ENCODE results near the gene AGAP1.

The AGAP1 gene

GRCh38 chr2:235834781-235835180 is 340.9 kb downstream of the AGAP1 start:
- peak; percentile 17 for DNase-seq

GRCh38 chr2:235835810-235836209 is 342.0 kb downstream of the AGAP1 start:
- no peak for DNase-seq

GRCh38 chr2:235836491-235836911 is 342.7 kb downstream of the AGAP1 start:
- no peak for DNase-seq

DNA sequence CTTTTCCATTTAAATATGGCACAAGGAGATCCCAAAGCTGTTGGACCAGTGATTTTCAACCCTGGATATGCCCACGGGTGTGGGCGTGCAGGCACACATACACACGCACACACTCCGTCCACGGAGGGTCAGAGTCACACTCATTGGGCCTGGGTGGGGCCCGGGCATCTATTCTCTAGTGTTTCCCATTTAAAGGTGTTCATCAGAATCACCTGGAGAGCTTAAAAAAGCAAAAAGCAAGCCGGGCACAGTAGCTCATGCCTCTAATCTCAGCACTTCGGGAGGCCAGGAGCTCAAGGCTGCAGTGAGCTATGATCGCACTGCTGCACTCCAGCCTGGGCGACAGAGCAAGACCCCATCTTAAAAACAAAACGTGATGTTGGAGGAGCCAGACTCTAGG is 345.4 kb downstream of the AGAP1 start:
- peak; percentile 10 for DNase-seq

DNA sequence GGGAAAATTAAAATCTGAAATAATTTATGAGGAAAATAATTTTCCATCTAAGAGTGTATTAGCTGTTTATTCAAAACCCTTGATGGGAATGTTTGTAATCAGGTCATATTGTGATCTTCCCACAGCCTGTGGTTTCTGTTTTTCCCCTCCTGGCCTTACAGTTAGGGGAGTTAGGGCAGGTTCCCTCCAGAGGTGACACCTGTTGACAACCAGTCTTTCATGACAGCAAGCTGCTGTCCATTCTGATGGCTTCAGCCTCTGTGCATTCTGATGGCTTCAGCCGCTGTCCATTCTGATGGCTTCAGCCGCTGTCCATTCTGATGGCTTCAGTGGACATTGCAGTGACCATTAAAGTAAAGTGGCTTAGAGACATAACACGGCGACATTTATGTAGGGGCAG is 346.1 kb downstream of the AGAP1 start:
- DNase-seq: no peak

- DNase-seq: peak; percentile 49
These were observed 348.0 kb downstream of the AGAP1 start for GRCh38 chr2:235841863-235842262.

- DNase-seq: peak; percentile 46
These were observed 349.1 kb downstream of the AGAP1 start for GRCh38 chr2:235842941-235843340.

DNA sequence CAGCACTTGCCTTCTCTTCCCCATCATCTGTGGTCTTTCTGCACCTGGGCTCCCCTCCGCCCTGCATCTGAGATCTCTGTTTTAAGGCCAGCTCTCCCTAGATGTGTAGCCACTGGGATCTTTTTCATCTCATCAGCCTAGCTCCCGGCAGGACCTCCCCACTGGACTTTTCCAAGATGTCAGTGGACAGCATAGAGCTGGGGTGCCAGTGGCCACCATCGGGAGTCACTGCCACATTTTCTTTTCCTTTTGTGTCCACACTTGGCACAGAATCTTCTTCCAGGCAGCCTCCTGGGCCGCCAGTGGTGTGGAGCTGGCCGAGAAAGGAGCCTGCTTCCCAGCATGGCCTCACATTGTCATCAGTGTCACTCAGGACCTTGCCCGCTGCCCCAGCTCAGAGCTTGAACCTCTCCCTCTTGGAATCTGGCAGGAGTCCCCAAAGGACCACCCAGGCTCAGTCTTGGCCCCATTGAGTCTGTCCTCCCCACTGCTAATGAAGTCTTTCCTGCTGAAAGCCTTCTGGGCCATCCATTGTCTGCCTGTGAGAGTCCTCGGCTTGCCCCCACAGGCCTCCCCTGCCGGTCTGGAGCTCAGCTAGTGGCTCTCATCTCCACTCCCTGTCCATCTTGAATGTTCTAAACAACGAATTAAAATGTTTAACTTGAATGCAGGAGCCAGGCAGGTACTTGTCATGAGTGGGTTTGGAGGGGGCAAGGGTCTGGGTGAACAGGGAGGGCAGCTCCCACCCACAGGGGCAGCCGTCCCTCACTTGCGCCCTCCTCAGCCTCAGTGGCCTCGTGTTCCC is 349.9 kb downstream of the AGAP1 start:
- peak; percentile 47 for DNase-seq

DNA sequence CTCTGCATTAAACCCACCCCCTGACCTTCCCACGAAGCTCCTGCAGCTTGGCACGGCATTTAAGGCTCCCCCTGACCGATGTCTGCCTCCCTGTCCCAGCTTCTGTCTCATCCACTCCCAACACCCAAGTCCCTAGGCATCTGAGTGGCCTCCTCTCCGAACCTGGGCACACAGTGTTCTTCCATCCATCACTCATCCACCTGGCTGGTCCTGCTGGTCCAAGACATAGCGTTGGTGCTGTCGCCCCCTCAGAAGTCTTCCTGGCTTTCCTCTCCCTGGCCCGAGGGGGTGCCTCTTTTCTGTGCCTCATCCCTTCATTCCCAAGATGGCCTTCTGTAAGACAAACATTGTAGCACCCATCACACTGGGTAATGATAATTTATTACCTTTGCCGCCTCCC is 350.7 kb downstream of the AGAP1 start:
- DNase-seq: no peak

DNA sequence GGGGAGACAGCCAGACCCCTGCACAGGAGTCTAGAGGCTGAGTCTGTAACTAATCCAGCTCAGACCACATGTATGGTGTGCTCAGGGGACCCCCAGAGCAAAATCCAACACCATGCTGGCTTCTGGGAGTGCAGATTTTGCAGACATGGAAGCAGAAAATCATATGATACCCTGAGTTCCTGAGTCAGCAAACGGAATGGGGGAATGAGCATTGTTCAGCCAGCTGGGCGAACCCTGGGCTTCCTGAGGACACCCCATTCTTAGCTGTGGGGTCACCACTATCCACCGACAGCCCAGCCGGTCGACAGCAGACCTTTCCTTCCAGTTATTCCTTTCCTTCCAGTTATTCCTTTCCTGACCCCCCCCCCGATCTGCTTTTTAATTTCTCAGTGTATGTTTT is 351.4 kb downstream of the AGAP1 start:
- no peak for DNase-seq

DNA sequence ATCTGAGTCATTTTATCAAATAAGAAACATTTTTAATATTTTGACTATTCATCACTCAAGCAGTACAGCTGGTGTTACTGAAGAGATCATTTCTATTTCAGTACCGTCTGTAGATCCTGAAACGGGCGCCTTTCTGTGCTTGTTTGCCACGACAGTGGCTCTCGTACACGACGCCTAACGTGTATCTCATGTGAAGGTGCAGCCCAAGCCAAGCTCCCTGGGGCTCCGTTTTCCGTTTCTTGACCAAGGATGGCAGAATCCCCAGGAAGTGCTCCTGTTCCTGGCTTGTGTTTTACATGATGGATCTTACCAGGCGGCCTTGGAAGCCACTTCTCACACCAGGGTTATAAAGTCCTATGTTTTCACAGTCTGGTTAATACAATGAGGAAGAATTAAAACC is 353.7 kb downstream of the AGAP1 start:
- peak; percentile 55 for DNase-seq

GRCh38 chr2:235848055-235848454 is 354.2 kb downstream of the AGAP1 start:
- peak; percentile 33 for DNase-seq

GRCh38 chr2:235848946-235849345 is 355.1 kb downstream of the AGAP1 start:
- DNase-seq: no peak

DNA sequence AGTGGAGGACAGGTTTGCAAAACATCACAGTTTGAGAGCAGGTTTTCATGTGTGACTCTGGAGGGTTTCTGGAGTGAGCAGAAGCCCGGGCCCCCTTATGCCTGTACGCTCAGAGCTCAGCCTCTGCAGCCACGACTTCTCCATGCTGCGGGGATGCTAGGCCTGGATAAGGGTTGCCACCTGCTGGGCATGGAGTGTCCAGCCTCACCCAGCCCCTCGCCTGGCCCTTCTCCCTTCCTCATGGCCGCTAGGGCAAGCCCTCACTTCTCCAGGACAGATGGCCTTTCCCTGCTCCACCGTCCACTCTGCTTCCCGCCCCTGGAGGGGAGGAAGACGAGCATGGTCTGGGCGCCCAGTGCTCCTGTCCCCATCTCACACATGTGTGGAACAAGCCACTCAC is 355.6 kb downstream of the AGAP1 start:
- no peak for DNase-seq

- DNase-seq: peak; percentile 30
These were observed 356.4 kb downstream of the AGAP1 start for GRCh38 chr2:235850289-235850688.

DNA sequence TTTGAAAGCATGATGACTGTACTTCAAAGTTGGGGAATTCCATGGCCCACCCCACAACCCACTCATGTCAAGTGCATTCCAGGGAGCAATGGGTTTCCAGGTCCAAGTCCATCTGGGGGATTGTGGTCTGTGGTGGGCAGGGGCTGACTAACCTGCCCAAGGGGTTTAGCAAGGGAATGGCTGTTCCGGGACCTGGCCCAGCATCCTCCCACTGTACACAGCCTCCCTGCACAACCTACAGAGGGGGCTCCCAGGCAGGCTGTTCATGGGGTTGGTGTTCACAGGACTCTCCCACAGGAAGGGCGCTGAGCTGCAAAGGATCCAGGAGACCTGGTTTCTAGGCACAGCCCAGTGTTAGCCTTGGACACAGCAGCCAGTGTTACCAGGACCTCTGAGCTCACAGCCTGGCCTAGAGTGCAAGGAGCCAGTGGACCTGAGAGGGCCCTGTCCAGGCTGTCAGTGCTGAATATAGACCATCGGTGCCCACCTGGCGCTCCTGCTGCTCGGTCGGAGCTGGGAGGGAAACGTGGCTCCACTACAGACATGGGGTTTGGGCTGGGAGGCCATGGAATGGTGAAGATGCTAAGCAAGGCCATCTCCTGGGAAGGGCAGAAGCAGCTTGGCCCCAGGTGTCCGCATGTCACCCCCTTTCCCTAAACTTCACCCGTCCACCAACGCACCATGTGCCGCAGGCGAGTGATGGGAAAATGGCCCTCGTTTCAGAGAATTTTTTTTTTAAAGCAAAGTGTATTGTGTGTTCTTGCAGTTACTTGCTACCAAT is 357.1 kb downstream of the AGAP1 start:
- peak; percentile 50 for DNase-seq

DNA sequence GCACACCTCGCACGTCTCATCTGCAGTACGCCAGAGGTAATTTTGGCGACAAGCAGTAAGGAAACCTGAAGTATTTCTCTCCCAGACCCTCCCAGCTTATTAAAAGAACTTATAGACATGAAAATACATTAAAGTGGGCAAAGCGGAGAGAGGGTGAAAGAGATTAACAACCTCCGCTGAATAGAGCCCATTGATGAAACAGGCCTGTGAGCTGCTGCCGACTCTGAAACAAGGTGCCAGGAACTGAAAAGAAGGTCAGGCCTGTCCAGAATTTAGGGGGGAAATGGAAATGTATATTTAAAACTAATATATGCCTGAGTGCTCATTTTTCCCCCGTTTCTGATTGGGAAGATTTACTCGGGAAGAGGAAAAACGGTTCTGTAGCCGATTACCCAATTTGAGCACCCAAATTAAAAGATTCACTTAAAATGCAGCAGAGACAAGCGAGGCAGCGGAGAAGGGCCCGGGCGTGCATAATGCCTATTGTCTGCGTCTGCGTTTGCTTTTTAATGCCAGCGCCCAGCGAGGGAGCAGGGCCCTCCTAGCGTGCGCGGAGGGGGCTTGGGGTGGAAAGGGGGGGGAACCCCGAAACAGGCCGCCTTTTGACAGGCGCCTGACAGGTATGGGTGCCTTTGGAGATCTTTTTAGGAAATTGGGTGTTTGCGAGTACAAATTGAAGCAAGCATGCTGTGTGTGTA is 358.1 kb downstream of the AGAP1 start:
- no peak for DNase-seq

GRCh38 chr2:235852526-235852920 is 358.7 kb downstream of the AGAP1 start:
- DNase-seq: no peak

GRCh38 chr2:235854276-235854675 is 360.4 kb downstream of the AGAP1 start:
- DNase-seq: no peak

DNA sequence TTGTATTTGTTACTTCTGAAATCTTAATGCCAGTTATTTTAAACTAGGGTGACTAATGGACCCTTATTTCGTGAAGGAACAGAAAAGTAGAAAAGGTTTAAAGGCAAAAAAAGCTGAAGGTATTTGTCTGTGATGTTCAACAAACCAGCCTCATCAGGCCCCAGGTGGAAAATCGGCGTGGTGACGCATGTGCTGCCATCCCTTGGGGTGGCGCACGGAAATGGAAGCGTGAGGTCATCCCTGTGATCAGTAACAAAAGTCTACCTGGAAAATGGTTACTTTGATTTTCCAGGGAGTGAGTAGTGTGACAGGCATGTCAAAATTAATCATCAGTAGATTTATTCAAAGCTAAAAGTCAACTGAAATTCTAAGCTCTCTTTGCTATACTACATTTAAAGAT is 361.2 kb downstream of the AGAP1 start:
- DNase-seq: no peak

GRCh38 chr2:235856151-235856854 is 362.5 kb downstream of the AGAP1 start:
- DNase-seq: no peak

DNA sequence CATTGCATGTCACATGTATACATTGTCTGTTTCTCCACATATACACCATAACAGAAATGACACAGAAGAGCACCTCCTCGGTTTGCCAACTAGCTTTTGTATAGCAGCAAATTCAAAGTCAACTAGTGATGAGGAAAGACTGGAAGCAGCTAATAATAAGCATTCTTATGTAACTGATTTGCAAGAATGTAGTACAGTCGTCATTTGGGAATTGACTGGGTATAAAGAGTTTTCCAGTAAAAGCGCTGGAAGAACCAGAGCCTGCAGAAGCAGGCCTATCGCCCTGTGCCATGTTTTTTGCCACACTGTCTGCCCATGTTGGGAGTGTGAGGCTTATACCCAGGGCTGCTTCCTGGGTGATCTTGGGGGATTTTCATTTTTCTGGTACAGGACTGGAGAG is 363.8 kb downstream of the AGAP1 start:
- no peak for DNase-seq

DNA sequence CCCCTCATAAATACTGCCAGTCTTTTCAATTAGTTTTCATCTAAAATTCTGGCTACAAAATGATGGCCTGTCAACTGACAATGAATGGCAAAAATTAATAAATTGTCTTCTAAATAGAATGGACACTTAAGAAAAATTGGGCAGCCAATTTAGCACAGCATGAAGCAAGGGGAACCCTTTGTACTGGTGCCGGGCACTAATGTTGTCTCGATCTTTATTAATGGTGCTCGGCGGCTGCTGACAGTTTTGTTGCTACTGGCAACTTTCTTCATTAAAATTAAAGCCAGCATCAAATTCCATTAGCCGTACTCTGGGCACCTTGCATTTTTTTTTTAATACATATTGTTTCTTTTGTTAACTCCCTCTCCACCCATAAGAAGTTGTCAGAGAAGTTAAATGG is 365.0 kb downstream of the AGAP1 start:
- no peak for DNase-seq

Data from activated effector memory CD4-positive, alpha-beta T cell treated with anti-CD3 and anti-CD28 coated beads, Interleukin-2, amount 50 U/mL, for 16 hours (primary cell).